Neural crest cell (in vitro differentiated cells): ENCODE data around the gene SDHAF2. TPM values are rescaled to one million over a fixed set of nuclear protein-coding genes. Genes with fewer than 3 reads are reported as not detected.
A peak's percentile ranks its signal among the peaks of the same experiment; 100 is the strongest.

Experiments used
- DNase-seq: peaks from one replicate; pipeline ENCODE4 v3.0.0; 2021; ENCODE audit warnings: low read depth, mixed read lengths, low spot score
- H3K27ac Mint-ChIP-seq: one replicate; pipeline ENCODE4 v1.8.0; 2021; ENCODE audit warnings: mild to moderate bottlenecking, mixed read lengths; ENCODE audit not compliant: unreplicated experiment
- H3K27me3 Mint-ChIP-seq: 2 replicates; pipeline ENCODE4 v1.8.0; 2021; ENCODE audit warnings: low read depth, mild to moderate bottlenecking, mixed read lengths
- H3K36me3 Mint-ChIP-seq: 2 replicates; pipeline ENCODE4 v1.8.0; 2021; ENCODE audit warnings: low read depth, mild to moderate bottlenecking, mixed read lengths
- H3K4me1 Mint-ChIP-seq: 2 replicates; pipeline ENCODE4 v1.8.0; 2021; ENCODE audit warnings: mixed read lengths
- H3K4me3 Mint-ChIP-seq: one replicate; pipeline ENCODE4 v1.8.0; 2021; ENCODE audit warnings: mild to moderate bottlenecking, mixed read lengths
- H3K9me3 Mint-ChIP-seq: 2 replicates; pipeline ENCODE4 v1.8.0; 2021; ENCODE audit warnings: mixed read lengths
- total RNA-seq: library from RNA; stranded (reverse); gene quantifications from 2 replicates; pipeline ENCODE4 v1.2.1, GENCODE V29; 2021
- TF ChIP-seq, protein P1 (sequence below): fragments of 200-600 bp; sonication (generic); conservative IDR thresholded peaks from 2 replicates; pipeline ENCODE4 v1.5.0; 2021; ENCODE audit warnings: antibody characterized with exemption, mild to moderate bottlenecking

SDHAF2 gene
- total RNA-seq, 1 donor from 2014 or later: 35.0 TPM

DNA sequence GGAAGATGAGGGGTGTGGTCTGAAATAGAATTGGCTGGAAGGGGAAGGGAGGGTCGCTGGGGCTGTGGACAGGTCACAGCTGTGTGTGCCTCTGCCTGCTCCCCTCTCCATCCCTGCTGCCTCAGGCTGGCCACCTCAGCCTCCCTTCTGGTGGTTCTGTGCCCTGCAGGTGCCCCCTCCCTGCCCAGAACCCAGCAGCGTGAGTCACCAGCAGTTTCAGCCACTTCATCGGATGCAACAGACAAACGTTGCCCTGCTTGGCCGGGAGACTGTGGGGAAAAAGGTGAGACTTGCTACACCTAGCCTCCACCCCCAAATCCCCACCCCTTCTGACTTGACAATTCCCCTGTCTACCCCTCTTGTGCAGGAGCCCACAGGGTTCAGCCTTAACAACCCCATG is 56.9 kb downstream of the SDHAF2 start:
- TF ChIP-seq, protein P1, sequence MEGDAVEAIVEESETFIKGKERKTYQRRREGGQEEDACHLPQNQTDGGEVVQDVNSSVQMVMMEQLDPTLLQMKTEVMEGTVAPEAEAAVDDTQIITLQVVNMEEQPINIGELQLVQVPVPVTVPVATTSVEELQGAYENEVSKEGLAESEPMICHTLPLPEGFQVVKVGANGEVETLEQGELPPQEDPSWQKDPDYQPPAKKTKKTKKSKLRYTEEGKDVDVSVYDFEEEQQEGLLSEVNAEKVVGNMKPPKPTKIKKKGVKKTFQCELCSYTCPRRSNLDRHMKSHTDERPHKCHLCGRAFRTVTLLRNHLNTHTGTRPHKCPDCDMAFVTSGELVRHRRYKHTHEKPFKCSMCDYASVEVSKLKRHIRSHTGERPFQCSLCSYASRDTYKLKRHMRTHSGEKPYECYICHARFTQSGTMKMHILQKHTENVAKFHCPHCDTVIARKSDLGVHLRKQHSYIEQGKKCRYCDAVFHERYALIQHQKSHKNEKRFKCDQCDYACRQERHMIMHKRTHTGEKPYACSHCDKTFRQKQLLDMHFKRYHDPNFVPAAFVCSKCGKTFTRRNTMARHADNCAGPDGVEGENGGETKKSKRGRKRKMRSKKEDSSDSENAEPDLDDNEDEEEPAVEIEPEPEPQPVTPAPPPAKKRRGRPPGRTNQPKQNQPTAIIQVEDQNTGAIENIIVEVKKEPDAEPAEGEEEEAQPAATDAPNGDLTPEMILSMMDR: no peak
- Mint-ChIP-seq H3K36me3 (no peaks in the 10 kb centered on the region), H3K27ac (no peak overlapping the region), H3K4me1 (peaks cover 47% of the 10 kb centered on the region), H3K27me3 (no peaks in the 10 kb centered on the region), H3K4me3 (no peak overlapping the region), H3K9me3 (no peaks in the 10 kb centered on the region)
- no peak for DNase-seq

DNA sequence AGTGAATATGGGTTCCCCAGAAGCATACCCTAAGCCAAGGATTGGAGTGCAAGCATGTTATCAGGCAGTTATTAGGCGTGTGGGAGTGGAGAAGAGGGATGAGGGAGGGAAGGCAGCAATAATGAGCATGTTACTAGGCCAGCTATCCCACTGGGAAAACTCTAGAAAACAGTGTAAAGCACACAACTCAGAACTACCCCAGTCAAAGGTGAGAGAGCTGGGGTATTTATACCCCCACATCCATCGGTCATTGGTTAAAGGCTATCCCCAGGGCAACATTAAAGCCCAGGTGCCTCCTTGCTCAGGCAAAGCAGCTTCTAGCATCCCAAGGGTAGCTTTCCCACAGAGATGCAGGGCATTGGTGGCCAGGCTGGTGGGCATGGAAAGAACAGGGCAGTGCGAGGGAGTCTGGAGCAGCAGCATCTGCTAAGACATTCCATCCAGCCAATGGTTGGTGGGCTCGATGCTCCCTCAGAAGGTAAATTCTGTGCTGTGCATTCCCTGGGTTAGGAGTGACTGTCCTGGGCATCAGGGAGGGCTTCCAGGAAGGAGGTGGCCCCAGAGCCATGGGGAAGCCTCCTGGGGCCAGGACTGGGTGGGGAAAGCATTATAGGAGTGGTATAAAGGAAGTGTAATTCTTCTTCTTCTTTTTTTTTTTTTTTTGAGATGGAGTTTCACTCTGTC is 57.6 kb downstream of the SDHAF2 start:
- H3K4me3 Mint-ChIP-seq: peak overlapping the region; percentile 45
- TF ChIP-seq, protein P1: no peak
- no peak overlapping the region for H3K27ac Mint-ChIP-seq
- H3K9me3 Mint-ChIP-seq: no peaks in the 10 kb centered on the region
- no peaks in the 10 kb centered on the region for H3K36me3 Mint-ChIP-seq
- no peaks in the 10 kb centered on the region for H3K27me3 Mint-ChIP-seq
- peaks cover 46% of the 10 kb centered on the region for H3K4me1 Mint-ChIP-seq
- no peak for DNase-seq

DNA sequence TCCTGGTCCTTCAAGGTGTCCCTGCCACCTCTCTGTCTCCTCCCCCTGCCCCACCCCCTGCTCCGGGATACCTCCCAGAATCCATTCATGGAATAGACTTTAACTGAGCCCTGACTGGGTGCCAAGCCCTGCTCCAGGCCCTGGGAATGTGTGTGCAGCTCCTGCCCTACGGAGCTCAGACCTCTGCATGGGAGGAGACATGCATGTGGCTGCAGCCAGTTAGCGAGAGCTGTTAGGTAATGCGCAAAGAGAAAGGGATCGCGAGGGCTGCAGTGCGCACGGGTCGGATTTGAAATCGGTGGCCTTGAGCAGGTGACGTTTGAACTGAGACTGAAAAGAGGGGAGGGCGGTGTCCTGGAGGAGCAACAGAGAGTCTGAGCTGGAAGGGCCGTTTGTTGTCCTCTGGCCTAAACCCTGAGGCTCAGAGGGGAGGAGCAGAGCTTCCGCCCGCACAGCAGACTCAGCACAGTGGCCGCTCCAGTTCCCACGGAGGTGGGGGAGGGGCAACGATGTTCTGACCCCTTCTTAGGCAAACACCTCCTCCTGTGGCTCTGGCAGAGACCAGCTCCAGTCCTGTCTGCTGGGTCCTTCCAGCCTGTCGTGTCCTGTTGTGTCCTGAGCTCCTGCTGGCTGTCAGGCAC is 58.8 kb downstream of the SDHAF2 start:
- peak; percentile 60 for DNase-seq
- Mint-ChIP-seq H3K36me3 (no peaks in the 10 kb centered on the region), H3K27ac (peak overlapping the region; percentile 84), H3K27me3 (no peaks in the 10 kb centered on the region), H3K4me1 (peaks cover 48% of the 10 kb centered on the region), H3K4me3 (peak overlapping the region; percentile 55), H3K9me3 (no peaks in the 10 kb centered on the region)
- TF ChIP-seq, protein P1: no peak

DNA sequence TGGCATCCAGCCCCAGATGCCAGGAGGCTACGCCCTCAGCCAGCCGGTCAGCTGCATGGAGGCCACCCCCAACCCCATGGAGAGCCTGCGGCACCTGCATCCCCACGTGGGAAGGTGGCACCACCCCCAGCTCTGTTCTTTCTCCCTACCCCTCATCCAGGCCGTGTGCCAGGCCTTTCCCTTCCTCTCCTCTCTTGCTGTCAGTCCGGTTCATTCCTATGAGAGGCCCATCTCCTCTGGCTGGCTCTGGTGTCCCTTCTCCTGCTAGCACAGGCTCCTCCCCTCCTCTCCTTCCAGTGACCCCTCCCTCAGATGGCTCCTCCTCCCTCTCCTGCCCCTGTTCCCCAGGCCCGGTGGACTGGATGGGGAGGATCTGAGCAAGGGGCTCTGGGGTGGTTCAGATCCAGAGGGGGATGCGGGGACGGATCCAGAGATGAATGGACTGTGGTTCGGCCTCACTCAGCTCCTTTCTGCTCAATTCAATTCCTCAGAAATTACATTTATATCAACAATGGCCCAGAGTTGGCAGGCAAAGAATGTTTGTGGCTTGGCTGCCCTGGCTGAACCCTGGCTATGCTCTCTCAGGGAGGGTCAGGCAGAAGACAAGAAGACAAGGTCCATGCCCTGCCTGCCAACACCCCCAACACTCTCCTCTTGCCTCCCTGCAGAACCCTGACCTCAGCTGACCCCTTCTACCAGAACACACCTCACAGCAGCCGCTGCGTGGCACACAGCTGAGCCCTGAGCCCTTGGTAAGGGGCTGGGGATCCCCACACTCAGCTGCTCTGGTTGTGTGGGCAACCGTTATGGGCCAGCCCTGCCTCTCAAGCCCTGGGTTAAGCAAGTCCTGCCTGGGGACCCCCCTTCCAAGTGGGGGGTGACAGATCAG is 60.2 kb downstream of the SDHAF2 start:
- Mint-ChIP-seq H3K9me3 (no peaks in the 10 kb centered on the region), H3K4me3 (no peak overlapping the region), H3K27me3 (no peaks in the 10 kb centered on the region), H3K36me3 (no peaks in the 10 kb centered on the region), H3K4me1 (peaks cover 53% of the 10 kb centered on the region), H3K27ac (peak overlapping the region; percentile 71)
- DNase-seq: no peak
- TF ChIP-seq, protein P1: no peak

DNA sequence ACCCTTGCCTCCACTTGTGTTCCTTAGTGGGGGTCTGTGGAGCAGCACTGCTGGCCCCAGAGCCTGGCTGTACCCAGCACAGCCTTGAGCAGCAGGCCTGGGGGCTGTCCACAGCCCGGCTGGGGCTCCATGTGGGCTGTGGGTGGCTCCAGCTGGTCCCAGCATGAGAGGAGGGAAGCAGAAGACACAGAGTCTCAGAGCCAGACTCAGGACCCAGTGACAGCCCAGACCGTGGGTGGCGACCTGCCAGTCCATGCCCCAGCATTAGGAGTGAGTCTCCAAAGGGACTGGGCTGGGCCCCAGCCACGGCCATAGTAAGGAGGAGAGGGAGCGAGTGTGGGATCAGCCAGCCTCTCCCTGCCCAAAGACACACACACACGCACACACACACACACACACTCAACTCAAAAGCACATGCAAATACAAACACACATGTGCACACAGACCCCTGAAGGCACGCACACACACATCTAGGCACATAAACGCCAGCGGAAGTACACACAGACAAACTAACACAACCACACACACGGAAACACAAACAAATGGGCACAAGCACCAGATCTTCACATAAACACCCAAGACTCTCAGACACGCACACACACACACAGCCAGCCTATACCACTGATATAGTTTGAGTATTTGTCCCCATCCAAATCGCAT is 61.9 kb downstream of the SDHAF2 start:
- TF ChIP-seq, protein P1: no peak
- Mint-ChIP-seq H3K27me3 (no peaks in the 10 kb centered on the region), H3K4me3 (no peak overlapping the region), H3K36me3 (no peaks in the 10 kb centered on the region), H3K27ac (no peak overlapping the region), H3K9me3 (no peaks in the 10 kb centered on the region), H3K4me1 (peaks cover 53% of the 10 kb centered on the region)
- DNase-seq: no peak
